Measurements from ENCODE around the gene EEF2K. TPM values are rescaled to one million over a fixed set of nuclear protein-coding genes. Genes with fewer than 3 reads are reported as not detected.

The EEF2K gene
- total RNA-seq, 1 donor: 57.3 TPM

DNA sequence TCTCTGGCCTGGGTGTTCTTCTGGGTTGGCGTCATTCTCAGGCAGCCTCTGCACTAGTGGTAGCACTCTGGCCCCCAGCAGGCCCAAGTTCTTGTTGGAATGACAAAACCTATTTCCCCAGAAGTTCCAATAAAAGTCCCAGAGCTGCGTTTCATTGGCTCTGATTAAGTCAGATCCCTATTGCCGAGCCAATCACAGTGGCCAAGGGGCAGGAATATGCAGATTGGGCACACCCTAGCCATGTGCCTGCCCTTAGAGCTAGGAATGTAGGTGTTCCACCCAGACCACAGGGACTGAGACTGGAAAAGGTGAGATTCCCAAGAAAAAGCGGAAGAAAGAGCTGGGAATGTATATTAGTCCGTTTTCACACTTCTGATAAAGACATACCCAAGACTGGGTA is 46.2 kb downstream of the EEF2K start:
- no peak overlapping the region for H3K4me3 ChIP-seq (ENCODE audit: low read depth, low read length)
- no peak for TF ChIP-seq CTCF (IDR thresholded peaks at IDR 0.05; ENCODE audit: insufficient read depth, low read length)

DNA sequence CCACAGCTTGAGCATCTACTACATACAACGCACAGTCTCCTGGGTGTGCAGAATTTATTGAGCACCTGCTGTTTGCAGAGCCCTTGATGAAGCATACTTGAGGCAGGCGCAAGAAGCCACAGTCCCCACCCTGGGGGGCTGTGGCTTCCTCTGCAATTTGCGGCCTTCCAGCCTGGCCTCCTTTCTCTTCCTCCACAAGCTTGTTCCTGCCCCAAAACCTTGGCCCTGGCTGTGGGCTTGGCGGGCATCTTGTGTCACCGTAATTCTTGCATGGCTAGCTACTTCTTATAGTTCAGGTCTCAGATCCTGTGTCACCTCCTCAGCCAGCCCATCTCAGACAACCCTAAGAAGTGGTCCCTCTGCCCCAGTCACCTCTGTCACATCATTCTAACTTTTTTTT is 47.2 kb downstream of the EEF2K start:
- DNase-seq (ENCODE audit: low read depth): no peak
- no peak for TF ChIP-seq CTCF (IDR thresholded peaks at IDR 0.05; ENCODE audit: insufficient read depth, low read length)
- no peak overlapping the region for H3K4me3 ChIP-seq (ENCODE audit: low read depth, low read length)

More for the DNA sequence above, 46.2 kb downstream of the EEF2K start:
- no peak for DNase-seq (ENCODE audit: low read depth)

DNA sequence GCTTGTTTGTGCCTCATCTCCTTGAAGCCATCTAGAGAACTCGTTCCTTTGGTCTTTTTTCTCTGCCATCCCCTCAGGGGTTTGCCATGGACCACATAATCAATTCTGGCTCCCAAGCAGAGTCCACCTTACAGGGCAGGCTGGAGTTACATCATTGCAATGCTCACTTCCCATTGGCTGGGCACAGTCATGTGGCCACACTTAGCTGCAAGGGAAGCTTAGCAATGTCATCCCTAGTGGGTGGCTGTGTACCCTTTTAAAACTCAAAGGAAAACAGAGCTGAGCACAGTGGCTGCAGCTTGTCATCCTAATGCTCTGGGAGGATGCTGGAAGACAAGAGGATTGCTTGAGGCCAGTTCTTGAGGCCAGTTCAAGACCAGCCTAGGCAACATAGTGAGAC is 49.3 kb downstream of the EEF2K start:
- DNase-seq (ENCODE audit: low read depth): no peak
- TF ChIP-seq CTCF (IDR thresholded peaks at IDR 0.05; ENCODE audit: insufficient read depth, low read length): no peak
- no peak overlapping the region for H3K4me3 ChIP-seq (ENCODE audit: low read depth, low read length)

DNA sequence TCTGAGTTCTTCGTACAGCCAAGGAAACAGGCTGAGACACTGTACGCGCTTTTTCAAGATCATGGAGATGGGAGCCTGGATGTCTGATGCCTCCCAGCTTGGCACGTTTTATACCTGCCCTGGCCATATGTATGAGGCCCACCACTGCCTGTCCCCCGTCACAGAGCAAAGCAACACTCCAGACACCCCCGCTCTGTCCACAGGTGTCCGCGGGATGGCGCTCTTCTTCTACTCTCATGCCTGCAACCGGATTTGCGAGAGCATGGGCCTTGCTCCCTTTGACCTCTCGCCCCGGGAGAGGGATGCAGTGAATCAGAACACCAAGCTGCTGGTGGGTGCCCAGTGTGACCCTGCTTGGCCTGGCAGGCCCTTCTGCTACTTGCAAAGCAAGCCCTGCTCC is 51.4 kb downstream of the EEF2K start:
- no peak for TF ChIP-seq CTCF (IDR thresholded peaks at IDR 0.05; ENCODE audit: insufficient read depth, low read length)
- DNase-seq (ENCODE audit: low read depth): no peak
- no peak overlapping the region for H3K4me3 ChIP-seq (ENCODE audit: low read depth, low read length)

- no peak for DNase-seq (ENCODE audit: low read depth)
- no peak for TF ChIP-seq CTCF (IDR thresholded peaks at IDR 0.05; ENCODE audit: insufficient read depth, low read length)
- no peak overlapping the region for H3K4me3 ChIP-seq (ENCODE audit: low read depth, low read length)
Measured at GRCh38 chr16:22260490-22260889, 54.4 kb downstream of the EEF2K start.

DNA sequence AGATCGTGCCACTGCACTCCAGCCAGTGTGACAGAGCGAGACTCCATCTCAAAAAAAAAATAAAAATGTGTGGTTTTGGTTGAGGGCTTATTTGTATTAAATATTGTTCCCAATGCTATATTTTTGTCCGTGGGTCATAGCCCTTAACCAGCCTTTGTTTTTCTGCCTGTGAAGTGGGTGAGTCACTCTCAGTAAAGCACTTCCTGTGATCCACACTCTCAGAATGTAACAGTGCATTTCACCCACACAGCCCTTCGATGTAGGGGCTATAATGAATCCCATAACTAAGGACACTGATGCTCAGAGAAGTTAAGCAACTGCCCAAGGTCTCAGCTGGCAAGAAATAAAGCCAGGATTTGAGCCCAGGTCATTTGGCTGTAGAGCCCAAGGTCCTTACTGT is 56.4 kb downstream of the EEF2K start:
- H3K4me3 ChIP-seq (ENCODE audit: low read depth, low read length): no peak overlapping the region
- no peak for TF ChIP-seq CTCF (IDR thresholded peaks at IDR 0.05; ENCODE audit: insufficient read depth, low read length)
- DNase-seq (ENCODE audit: low read depth): peak; percentile 22

DNA sequence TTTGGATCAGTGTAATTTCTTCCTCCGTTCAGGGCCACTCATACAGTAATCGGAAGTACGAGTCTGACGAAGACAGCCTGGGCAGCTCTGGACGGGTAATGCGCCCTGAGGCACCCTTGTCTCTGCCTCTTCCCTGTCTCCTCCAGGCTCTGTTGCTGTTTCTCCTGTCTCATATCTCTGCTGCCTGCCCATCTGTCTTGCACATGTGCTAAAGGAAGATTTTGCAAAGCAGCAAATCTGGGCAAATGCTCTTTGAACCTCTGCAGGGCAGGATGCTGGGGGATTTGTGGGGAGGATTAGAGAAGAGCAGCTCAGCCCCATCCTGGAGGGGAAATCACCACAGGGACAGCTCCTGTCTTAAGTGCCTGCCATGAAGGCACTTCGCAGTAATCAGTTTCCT is 58.7 kb downstream of the EEF2K start:
- no peak overlapping the region for H3K4me3 ChIP-seq (ENCODE audit: low read depth, low read length)
- no peak for DNase-seq (ENCODE audit: low read depth)
- no peak for TF ChIP-seq CTCF (IDR thresholded peaks at IDR 0.05; ENCODE audit: insufficient read depth, low read length)
